Measurements from ENCODE around the gene ACSL6. TPM values are rescaled to one million over a fixed set of nuclear protein-coding genes. Genes with fewer than 3 reads are reported as not detected.

The ACSL6 gene
- total and polyA plus RNA-seq, 2 donors (not counting 1 experiment from before 2014, with no cell fraction given), result 0.02 to 0.33 TPM

DNA sequence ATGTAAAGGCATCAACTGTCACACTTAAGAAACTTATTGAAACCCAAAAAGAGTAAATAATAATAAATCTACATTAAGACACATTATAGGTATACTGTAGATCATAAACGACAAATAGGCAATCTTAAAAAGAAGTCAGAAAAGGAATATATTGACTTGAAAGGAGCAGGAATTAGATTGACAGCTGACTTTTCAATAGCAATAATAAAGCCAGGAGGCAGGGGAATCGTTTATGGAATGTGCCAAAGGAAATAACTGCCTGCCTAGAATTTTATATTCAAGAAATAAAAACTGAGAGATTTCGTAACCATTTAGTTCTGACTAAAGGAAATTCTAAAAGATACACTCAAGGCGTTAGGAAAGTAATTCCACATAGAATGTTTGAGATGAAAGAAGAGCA lies 21.7 kb upstream of the ACSL6 start:
- DNase-seq (ENCODE audit: low read depth in 2 of 2), result no peak
- H3K9me3 ChIP-seq (ENCODE audit: control insufficient read depth, insufficient read depth, low read depth, low read length), result no peaks in the 10 kb centered on the region
- no peak overlapping the region for H3K27ac ChIP-seq (ENCODE audit: insufficient read depth, low read length)
- H3K79me2 ChIP-seq (ENCODE audit: control insufficient read depth, insufficient read depth, low read length), result no peaks in the 10 kb centered on the region
- H3K4me1 ChIP-seq (ENCODE audit: control insufficient read depth, extremely low read depth, insufficient read depth, low read length), result no peaks in the 10 kb centered on the region
- no peak overlapping the region for H2AFZ ChIP-seq (ENCODE audit: low read length)
- H3K36me3 ChIP-seq (ENCODE audit: control insufficient read depth, insufficient read depth, low read length), result no peaks in the 10 kb centered on the region
- H3K27me3 ChIP-seq (ENCODE audit: control insufficient read depth, insufficient read depth, low read length), result peaks cover 12% of the 10 kb centered on the region
- H4K20me1 ChIP-seq (ENCODE audit: control insufficient read depth, extremely low read depth, insufficient read depth, low read length), result no peaks in the 10 kb centered on the region
- H3K9ac ChIP-seq (ENCODE audit: insufficient read depth, low read length), result no peak overlapping the region
- TF ChIP-seq, protein P1, sequence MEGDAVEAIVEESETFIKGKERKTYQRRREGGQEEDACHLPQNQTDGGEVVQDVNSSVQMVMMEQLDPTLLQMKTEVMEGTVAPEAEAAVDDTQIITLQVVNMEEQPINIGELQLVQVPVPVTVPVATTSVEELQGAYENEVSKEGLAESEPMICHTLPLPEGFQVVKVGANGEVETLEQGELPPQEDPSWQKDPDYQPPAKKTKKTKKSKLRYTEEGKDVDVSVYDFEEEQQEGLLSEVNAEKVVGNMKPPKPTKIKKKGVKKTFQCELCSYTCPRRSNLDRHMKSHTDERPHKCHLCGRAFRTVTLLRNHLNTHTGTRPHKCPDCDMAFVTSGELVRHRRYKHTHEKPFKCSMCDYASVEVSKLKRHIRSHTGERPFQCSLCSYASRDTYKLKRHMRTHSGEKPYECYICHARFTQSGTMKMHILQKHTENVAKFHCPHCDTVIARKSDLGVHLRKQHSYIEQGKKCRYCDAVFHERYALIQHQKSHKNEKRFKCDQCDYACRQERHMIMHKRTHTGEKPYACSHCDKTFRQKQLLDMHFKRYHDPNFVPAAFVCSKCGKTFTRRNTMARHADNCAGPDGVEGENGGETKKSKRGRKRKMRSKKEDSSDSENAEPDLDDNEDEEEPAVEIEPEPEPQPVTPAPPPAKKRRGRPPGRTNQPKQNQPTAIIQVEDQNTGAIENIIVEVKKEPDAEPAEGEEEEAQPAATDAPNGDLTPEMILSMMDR (conservative IDR thresholded peaks at IDR 0.05 in 1 of 2, IDR thresholded peaks at IDR 0.05 in 1 of 2; ENCODE audit: low read depth in 1 of 2, low read length in 2 of 2), result no peak
- TF ChIP-seq EZH2 (IDR thresholded peaks at IDR 0.05; ENCODE audit: low read length, missing control alignments), result no peak
- H3K4me3 ChIP-seq (replicated peaks in 1 of 4; ENCODE audit: control extremely low read depth in 1 of 4, insufficient read depth in 1 of 4, low read depth in 3 of 4, low read length in 4 of 4), result no peak overlapping the region
- no peak overlapping the region for H3K4me2 ChIP-seq (ENCODE audit: extremely low read depth, insufficient read depth, low read length)

DNA sequence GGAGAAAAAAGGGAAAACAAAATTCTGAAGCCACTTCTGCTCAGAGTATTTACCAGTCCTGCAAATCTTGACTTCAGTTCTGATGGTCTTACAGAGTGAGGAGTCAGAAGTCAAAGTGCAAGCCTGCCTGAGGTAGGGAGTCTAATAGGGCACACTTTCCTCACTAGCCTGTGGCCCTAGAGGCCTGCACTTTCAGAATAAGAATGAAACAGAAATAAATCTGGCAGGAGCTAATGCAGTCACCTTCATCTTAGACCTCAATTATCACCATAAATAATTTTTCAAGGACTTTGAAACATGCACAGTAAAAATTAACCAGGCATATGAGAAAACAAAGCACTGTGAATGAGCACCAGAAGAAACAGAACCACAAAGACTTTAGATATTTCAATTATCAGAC lies 20.7 kb upstream of the ACSL6 start:
- Histone ChIP-seq H2AFZ (ENCODE audit: low read length) (no peak overlapping the region), H3K36me3 (ENCODE audit: control insufficient read depth, insufficient read depth, low read length) (no peaks in the 10 kb centered on the region)

DNA sequence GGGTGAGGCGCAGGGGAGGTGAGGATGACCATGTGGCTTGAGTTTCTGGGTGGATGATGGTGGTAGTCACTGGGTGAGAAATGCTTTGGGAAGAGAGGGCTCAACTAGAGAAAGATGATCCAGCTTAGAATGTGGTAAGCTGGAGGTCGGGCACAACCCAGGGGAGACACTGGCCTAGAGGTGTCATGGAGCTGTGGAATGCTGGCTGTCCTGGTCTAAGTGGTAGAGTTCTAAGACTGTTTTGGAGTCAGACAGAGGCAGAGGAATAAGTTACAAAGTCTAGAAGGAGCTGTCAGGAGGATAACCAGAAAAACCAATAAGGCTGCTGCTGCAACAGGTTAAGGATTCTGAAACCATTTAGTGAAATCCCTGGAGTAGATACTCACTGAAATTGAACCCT lies 19.2 kb upstream of the ACSL6 start:
- Histone ChIP-seq H3K79me2 (ENCODE audit: control insufficient read depth, insufficient read depth, low read length) (no peaks in the 10 kb centered on the region), H3K4me1 (ENCODE audit: control insufficient read depth, extremely low read depth, insufficient read depth, low read length) (no peaks in the 10 kb centered on the region), H2AFZ (ENCODE audit: low read length) (no peak overlapping the region), H3K4me2 (ENCODE audit: extremely low read depth, insufficient read depth, low read length) (no peak overlapping the region), H3K27me3 (ENCODE audit: control insufficient read depth, insufficient read depth, low read length) (peaks cover 12% of the 10 kb centered on the region), H3K36me3 (ENCODE audit: control insufficient read depth, insufficient read depth, low read length) (no peaks in the 10 kb centered on the region), H3K4me3 (replicated peaks in 1 of 4; ENCODE audit: control extremely low read depth in 1 of 4, insufficient read depth in 1 of 4, low read depth in 3 of 4, low read length in 4 of 4) (no peak overlapping the region), H4K20me1 (ENCODE audit: control insufficient read depth, extremely low read depth, insufficient read depth, low read length) (no peaks in the 10 kb centered on the region), H3K27ac (ENCODE audit: insufficient read depth, low read length) (no peak overlapping the region), H3K9me3 (ENCODE audit: control insufficient read depth, insufficient read depth, low read depth, low read length) (no peaks in the 10 kb centered on the region), H3K9ac (ENCODE audit: insufficient read depth, low read length) (no peak overlapping the region)
- no peak for DNase-seq (ENCODE audit: low read depth in 2 of 2)
- TF ChIP-seq EZH2 (IDR thresholded peaks at IDR 0.05; ENCODE audit: low read length, missing control alignments), result no peak
- TF ChIP-seq, protein P1 (conservative IDR thresholded peaks at IDR 0.05 in 1 of 2, IDR thresholded peaks at IDR 0.05 in 1 of 2; ENCODE audit: low read depth in 1 of 2, low read length in 2 of 2), result no peak

More for the DNA sequence above, 20.7 kb upstream of the ACSL6 start:
- H3K79me2 ChIP-seq (ENCODE audit: control insufficient read depth, insufficient read depth, low read length), result no peaks in the 10 kb centered on the region
- TF ChIP-seq EZH2 (IDR thresholded peaks at IDR 0.05; ENCODE audit: low read length, missing control alignments), result no peak
- TF ChIP-seq, protein P1 (conservative IDR thresholded peaks at IDR 0.05 in 1 of 2, IDR thresholded peaks at IDR 0.05 in 1 of 2; ENCODE audit: low read depth in 1 of 2, low read length in 2 of 2), result no peak
- H3K4me2 ChIP-seq (ENCODE audit: extremely low read depth, insufficient read depth, low read length), result no peak overlapping the region
- H3K4me3 ChIP-seq (replicated peaks in 1 of 4; ENCODE audit: control extremely low read depth in 1 of 4, insufficient read depth in 1 of 4, low read depth in 3 of 4, low read length in 4 of 4), result no peak overlapping the region
- no peaks in the 10 kb centered on the region for H4K20me1 ChIP-seq (ENCODE audit: control insufficient read depth, extremely low read depth, insufficient read depth, low read length)
- H3K27me3 ChIP-seq (ENCODE audit: control insufficient read depth, insufficient read depth, low read length), result peaks cover 12% of the 10 kb centered on the region
- no peaks in the 10 kb centered on the region for H3K4me1 ChIP-seq (ENCODE audit: control insufficient read depth, extremely low read depth, insufficient read depth, low read length)
- no peak for DNase-seq (ENCODE audit: low read depth in 2 of 2)
- no peaks in the 10 kb centered on the region for H3K9me3 ChIP-seq (ENCODE audit: control insufficient read depth, insufficient read depth, low read depth, low read length)
- H3K27ac ChIP-seq (ENCODE audit: insufficient read depth, low read length), result no peak overlapping the region
- H3K9ac ChIP-seq (ENCODE audit: insufficient read depth, low read length), result no peak overlapping the region
